DMS 273 treated with DMSO at 0.1 percent for 48 hours (cell line): Measurements from ENCODE around the gene TMEM120A.

Experiments
- DNase-seq: peaks from one replicate; lab custom pipeline; 2025; lab: John Stamatoyannopoulos, UW

Gene TMEM120A

DNA sequence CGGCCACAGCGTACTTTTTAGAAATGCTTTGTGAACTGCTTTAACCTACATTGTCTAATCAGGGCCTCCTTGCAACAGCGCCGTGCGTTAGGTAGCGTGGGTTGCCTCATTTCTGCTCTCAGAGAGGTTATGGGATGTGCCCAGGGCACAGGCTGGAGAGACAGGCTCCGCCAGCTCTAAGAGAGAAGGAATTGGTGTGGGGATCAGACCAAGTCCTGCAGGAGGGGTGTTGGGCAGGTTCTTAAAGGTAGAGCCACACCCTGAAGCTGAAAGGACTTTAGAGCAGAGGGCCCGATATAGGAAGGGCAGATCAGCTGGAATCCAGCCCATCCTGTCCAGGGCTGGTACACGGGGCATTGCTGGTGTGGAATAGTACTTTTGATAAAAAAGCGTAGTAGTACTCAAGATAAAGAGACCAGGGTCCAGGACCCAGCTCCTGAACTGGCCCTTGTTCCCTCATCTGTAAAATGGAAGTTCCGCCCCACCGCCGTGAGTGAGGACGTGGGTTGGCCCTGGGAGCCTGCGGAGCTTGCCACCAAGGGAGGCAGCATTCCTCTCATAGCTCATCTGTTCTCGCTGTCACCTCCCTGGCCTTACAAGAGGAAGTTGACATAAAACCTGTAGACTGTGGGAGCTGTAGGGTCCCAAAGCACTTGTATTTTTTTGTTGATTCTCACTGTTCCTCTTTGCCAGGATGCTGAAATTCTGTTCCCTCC is 37.2 kb downstream of the TMEM120A start:
- no peak for DNase-seq

DNA sequence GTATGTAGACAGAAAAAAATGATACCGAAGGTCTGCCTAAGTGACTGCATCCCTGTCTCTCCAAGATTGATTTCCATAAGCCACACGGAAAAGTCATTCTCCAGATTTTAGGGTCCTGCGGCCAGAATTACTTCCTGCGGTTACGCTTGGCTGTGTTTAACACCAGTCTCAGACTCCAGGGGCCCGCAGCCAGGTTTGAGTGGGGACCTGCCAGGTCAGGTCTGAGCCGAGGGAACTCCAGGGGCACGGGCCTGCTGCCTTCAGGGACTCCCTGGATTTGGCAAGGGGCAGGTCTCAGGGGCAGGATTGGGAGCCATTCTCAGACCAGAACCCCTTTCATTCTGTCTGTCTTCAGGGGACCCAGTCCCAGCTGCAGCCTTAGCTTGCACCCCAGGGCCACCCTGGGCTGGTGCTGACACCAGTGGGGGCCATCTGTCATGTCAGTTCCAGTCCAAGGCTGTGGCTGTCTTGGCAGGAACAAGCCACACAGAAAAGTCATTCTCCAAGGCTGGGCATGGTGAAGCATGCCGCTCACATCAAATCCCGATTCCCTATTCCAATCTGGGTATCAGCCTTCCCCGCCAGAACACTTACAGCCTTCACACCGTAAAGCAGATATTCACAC is 39.0 kb downstream of the TMEM120A start:
- no peak for DNase-seq

DNA sequence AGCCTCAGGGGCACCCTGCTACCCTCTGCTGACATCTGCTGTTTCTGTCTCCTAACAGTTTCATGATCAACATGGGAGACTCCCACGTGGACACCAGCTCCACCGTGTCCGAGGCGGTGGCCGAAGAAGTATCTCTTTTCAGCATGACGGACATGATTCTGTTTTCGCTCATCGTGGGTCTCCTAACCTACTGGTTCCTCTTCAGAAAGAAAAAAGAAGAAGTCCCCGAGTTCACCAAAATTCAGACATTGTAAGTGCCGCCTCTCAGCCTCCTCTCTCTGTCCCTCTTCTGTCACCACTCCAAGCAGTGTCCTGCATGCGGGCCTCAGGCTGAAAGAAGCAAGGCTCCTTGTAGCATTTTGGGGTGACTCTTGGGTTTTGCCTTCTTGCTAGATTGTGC is 40.5 kb downstream of the TMEM120A start:
- DNase-seq = no peak

DNA sequence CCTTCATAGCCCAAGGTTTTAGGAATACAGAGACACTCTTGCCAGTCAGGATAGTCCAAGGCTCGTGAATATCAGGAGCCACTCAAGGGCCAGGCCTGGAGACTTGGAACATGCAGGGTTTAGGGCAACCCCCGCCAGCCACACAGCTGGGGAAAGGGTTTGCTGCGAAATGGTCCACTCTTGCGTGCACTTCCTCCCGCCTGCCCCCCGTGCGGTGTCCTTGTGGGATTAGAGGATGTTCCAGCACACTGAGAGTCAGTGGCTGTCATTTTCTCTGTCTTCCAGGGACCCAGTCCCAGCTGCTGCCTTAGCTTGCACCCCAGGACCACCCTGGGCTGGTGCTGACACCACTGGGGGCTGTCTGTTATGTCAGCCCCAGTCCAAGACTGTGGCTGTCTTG is 41.0 kb downstream of the TMEM120A start:
- no peak for DNase-seq

DNA sequence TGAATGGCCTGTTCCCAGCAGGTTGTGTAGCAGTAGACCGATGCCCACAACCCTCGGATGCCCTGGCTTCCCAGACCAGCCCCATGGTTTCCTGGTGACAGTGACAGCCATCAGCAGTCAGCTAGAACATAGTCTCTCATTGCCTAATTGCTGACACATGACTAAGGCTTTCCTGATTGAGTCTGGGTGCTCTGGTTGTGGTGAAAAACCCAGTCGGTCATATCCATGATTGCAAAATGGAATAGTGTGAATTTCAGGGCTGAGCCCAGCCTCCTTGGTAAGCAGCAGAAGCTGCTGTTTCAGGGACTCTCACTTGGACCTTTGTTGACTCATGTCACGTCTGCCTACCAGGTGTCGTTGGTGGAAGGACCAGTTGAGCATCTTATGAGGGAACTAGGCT is 42.9 kb downstream of the TMEM120A start:
- DNase-seq = no peak

DNA sequence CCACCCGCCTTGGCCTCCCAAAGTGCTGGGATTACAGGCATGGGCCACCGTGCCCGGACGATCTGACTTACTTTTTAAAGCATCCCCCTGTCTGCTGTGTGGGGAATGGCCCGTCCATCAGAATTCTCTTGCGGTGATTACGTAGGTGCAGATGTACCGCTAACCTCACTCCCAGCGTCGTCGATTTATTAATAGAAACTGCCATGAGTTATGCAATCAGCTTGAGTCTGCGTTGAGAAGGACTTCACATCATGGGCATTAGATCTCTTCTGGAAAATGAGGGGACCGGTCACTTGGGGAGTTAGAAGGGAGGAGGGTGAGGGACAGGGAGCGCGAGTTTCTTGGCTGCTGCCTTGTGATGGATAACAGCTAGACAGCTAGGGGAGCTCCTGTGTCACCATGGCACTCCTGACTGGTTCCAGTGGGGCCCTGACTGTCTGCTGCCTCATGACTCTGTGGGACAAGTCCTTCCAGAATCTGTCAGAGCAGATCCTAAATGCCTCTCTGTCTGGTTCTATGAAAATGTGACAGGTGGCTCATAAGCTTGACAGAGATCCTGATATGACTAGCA is 44.2 kb downstream of the TMEM120A start:
- DNase-seq = no peak

DNA sequence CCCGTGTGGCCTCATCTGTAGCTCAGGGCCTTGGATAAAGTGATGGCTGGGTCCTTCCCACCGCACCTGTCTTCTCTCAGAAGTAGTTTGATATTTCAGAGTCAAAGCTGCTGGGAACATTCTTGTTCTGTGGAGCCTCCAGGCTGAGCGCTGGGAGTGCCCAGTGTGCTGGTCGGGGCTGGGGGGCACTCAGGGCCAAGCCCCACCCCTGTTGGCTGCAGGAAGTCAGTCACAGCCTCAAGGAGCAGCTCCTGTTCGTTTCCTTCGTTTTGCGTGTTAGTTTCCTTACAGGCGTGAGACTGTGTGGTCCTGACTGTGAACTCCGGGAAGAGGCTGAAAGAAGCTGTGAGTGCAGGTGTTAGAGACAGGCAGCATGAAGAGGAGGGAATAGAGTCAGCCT is 46.2 kb downstream of the TMEM120A start:
- no peak for DNase-seq

DNA sequence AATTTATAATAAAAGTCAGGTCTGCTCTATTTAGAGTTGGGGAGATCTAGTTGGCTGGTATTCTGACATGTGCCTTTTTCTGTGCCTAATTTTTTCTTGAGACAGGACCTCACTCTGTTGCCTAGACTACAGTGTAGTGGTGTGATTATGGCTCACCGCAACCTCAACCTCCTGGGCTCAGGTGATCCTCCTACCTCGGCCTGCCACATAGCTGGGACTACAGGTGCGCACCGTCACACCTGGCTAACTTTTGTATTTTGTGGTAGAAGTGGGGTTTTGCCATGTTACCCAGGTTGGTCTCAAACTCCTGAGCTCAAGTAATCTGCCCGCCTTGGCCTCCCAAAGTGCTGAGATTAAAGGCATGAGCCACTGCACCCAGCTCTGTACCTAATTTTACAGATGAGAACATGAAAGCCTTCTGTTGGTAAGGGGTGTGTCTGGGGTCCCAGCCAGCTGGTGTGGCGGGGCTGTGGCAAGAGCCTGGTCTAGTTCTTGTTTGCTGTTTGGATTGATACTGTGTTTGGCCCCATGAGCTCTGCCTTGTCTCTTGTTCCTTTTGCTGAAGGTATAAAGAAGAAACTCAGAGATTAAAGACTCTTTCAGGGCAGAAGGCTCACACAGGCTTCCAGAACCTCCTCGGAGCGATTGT is 48.1 kb downstream of the TMEM120A start:
- no peak for DNase-seq

DNA sequence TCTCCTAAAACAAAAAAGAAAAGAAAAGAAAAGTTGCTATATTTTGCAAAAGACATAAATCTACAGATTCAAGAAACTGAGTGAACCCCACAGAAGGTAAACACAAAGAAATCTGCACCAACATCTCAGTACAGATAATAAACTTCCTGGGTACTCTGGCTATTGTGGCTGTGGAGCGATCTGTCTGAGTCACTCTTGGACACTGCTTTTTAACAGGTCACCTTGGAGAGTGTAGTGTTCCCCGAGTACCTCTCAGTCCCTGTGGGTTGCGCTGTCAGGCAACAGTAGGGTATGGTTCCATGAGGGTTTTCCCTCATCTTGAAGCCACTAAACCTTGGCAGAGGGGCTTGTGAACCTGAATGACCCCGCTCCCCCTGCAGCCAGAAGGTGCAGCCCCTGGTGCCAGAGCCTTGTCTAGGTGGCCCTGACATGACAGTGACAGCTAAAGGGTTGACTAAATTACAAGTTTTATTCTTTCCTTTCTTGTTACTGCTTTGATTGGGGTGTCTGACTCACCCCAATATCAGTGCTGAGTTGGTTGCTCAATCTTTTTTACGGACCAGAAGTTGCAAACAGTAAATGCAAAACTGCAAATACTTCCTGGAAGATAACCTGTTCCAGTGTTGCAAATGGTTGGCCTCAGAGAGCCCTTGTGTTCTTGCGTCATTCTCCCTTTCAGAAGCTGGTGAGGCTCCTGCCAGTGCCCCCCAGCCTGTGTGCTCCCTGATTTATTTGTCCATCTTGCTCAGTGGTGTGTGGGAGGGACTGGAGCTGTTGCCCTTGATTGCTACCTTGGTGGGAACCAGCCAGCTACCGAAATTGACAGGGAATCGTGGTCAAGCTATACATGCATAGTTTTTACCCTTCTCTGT is 48.9 kb downstream of the TMEM120A start:
- no peak for DNase-seq

DNA sequence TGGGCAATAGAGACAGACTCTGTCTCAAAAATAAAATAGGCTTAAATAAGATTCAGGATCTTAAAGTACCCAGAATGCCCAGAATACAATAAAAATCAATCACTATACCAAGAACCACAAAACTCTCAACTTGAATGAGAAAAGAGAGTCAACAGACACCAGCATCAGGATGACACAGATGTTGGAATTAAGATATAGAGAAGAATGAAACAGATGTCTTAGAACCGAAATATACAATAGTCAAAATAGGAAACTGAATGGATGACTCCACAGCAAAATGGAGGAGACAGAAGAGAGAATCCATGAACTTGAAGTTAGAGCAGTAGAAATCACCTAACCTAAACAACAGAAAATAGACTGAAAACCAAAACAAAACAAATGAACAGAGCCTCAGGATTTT is 49.9 kb downstream of the TMEM120A start:
- no peak for DNase-seq

DNA sequence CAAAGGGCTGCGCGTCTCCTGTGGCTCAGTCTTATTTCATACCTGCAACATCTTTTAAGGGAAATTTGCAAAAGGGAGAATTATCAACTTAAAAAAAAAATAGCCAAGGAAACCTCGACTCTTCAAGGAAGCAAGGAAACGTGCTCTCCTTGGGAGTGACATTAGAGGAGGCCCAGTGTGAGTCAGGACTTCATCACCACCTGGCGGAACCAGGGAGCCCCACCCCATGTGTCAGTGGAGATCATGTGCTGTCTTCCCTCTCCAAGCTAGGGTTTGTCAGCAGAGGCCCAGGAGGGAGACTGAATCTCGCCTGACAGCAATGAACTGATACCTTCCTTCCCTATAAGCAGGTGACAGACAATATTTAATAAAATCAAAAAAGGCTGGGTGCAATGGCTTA is 50.5 kb downstream of the TMEM120A start:
- DNase-seq = no peak

DNA sequence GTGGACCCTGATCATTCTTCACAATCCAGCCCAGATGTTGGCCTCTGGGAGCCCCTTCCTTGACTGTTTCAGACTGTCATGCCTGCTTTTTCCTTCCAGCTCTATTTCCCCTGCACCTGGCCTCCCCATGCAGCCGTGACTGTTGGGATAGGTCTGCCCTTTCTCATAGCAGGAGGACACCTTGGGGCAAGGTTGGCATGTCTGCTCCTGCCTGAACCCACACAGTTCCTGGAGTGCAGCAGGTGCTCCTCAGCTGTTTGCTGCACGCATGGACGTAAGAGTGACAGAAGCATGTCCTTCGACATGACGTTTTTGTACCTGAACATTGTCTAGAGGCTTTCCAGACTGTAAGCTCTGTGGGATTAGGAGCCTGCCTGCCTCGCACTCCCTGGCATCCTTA is 55.5 kb downstream of the TMEM120A start:
- no peak for DNase-seq

DNA sequence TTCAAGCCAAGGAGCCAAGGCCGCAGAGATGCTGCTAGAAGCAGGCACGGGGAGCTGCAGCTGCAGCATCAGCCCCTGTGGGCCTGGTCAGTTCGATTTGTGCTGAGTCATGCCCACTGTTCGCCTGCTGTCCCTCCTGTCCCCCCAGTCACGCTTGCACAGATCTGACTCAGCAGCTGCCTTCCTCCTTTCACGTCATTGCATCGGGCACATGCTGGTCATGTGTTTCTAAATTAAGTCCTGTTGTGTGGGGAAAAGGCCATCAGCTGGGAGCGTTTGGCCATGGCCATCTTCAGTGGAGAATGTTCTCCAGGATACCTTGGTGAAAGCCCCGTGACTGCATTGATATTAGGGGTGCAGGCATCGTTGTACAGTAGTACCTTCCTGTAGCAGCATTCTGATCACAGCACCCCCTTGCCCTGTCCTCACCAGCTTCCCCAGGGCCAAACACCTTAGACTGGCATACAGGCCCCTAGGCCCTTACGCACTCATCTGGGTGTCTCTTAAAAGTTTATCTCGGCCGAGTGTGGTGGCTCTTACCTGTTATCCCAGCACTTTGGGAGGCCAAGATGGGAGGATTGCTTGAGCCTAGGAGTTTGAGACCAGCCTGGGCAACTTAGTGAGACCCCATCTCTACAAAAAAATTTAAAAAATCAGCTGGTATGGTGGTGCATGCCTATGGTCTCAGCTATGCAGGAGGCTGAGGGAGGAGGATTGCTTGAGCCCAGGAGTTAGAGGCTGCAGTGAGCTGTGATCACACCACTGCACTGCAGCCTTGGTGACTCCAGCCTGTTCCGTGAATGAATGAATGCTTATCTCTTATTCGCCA is 56.2 kb downstream of the TMEM120A start:
- no peak for DNase-seq
